ENCODE measurements around the gene ATP2A3. TPM values are rescaled to one million over a fixed set of nuclear protein-coding genes. Genes with fewer than 3 reads are reported as not detected.

ATP2A3 gene
- total and polyA plus RNA-seq, 7 donors = 3.6 to 158 (median 12.7) TPM

DNA sequence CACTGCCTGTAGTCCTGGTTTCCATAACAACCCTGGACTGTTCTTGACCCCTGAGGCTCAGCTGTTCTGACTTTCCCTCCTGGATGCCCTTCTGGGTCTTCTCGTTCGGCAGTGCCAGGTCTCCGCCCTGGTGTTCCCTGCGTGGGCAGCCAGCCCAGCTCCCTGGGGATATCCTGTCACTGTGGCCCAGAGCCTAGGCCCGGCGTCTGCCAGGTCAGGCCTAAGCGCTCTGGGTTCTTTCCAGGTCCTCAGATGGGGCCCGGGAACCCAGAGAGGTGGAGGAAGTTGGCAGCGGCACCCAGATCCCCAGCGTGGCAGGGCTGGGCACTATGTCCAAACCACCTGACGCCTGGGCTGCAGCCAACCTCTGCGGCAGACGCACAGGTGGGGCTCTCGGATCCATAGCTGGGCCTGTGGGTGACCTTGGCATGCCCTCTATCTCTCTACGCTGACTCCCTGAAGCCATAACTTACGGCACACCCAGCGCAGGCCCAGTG is 12.5 kb upstream of the ATP2A3 start:
- Histone ChIP-seq H3K27me3 (no peaks in the 10 kb centered on the region), H3K4me3 (no peak overlapping the region), H3K4me1 (peaks cover 0 to 12% (median 8%) of the 10 kb centered on the region in 4 donors), H3K27ac (peak overlapping the region in 2 of 4 donors; percentile 39 to 55), H3K9me3 (peaks cover 0 to 8% (median 2%) of the 10 kb centered on the region in 4 donors), H3K36me3 (no peaks in the 10 kb centered on the region)
- intact Hi-C loops (cut with DNase I) = no loop called here
- WGBS, 2 donors = 16 to 60% methylated on average over 17 of the region's 17 CpGs
- DNase-seq = no peak
- peak in 2 of 4 donors; percentile 20 to 35 for TF ChIP-seq POLR2AphosphoS5 (IDR thresholded peaks at IDR 0.05)
- TF ChIP-seq, protein P1, sequence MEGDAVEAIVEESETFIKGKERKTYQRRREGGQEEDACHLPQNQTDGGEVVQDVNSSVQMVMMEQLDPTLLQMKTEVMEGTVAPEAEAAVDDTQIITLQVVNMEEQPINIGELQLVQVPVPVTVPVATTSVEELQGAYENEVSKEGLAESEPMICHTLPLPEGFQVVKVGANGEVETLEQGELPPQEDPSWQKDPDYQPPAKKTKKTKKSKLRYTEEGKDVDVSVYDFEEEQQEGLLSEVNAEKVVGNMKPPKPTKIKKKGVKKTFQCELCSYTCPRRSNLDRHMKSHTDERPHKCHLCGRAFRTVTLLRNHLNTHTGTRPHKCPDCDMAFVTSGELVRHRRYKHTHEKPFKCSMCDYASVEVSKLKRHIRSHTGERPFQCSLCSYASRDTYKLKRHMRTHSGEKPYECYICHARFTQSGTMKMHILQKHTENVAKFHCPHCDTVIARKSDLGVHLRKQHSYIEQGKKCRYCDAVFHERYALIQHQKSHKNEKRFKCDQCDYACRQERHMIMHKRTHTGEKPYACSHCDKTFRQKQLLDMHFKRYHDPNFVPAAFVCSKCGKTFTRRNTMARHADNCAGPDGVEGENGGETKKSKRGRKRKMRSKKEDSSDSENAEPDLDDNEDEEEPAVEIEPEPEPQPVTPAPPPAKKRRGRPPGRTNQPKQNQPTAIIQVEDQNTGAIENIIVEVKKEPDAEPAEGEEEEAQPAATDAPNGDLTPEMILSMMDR (IDR thresholded peaks at IDR 0.05) = no peak
- no peak for TF ChIP-seq EP300 (IDR thresholded peaks at IDR 0.05)
- TF ChIP-seq POLR2A (IDR thresholded peaks at IDR 0.05) = peak in 1 of 2 donors; percentile 11

DNA sequence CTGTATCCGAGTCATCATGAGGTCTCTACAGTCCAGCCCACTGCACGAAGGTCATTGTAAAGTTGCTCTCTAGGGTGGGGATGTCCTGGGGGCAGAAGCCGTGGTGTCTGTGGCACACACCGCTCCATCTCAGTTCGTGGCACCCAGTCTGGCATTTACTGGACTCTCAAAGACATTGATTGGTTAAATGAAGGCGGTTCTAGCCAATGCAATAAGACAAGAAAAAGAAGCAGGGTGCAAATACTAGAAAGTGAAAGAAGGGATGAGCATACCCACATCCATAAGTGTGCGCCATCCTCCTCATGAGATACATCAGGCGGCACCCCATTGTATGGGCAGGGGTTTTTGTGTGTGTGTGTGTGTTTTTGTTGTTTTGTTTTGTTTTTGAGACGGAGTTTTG is 10.7 kb upstream of the ATP2A3 start:
- WGBS, 2 donors = 98 to 99% methylated on average over 9 of the region's 9 CpGs
- intact Hi-C loops (cut with DNase I) = no loop called here
- Histone ChIP-seq H3K4me1 (peaks cover 0 to 12% (median 8%) of the 10 kb centered on the region in 4 donors), H3K36me3 (no peaks in the 10 kb centered on the region), H3K9me3 (peaks cover 0 to 8% (median 2%) of the 10 kb centered on the region in 4 donors), H3K4me3 (no peak overlapping the region), H3K27ac (no peak overlapping the region), H3K27me3 (no peaks in the 10 kb centered on the region)
- TF ChIP-seq POLR2AphosphoS5 (IDR thresholded peaks at IDR 0.05) = no peak
- no peak for TF ChIP-seq EP300 (IDR thresholded peaks at IDR 0.05)
- TF ChIP-seq, protein P1 (IDR thresholded peaks at IDR 0.05) = no peak
- DNase-seq = no peak

- Histone ChIP-seq H3K27ac (no peak overlapping the region), H3K4me3 (no peak overlapping the region), H3K36me3 (no peaks in the 10 kb centered on the region), H3K4me1 (peaks cover 0 to 12% (median 8%) of the 10 kb centered on the region in 4 donors), H3K27me3 (no peaks in the 10 kb centered on the region), H3K9me3 (peaks cover 0 to 8% (median 2%) of the 10 kb centered on the region in 4 donors)
- 70 to 86% methylated on average over 15 of the region's 15 CpGs for WGBS, 2 donors
- intact Hi-C loops (cut with DNase I) = no loop called here
- no peak for DNase-seq
- TF ChIP-seq POLR2A (IDR thresholded peaks at IDR 0.05) (no peak), POLR2AphosphoS5 (IDR thresholded peaks at IDR 0.05) (no peak), EP300 (IDR thresholded peaks at IDR 0.05) (no peak)
- TF ChIP-seq, protein P1 (IDR thresholded peaks at IDR 0.05) = no peak
Observed at GRCh38 chr17:3974138-3974687, 10.0 kb upstream of the ATP2A3 start.

DNA sequence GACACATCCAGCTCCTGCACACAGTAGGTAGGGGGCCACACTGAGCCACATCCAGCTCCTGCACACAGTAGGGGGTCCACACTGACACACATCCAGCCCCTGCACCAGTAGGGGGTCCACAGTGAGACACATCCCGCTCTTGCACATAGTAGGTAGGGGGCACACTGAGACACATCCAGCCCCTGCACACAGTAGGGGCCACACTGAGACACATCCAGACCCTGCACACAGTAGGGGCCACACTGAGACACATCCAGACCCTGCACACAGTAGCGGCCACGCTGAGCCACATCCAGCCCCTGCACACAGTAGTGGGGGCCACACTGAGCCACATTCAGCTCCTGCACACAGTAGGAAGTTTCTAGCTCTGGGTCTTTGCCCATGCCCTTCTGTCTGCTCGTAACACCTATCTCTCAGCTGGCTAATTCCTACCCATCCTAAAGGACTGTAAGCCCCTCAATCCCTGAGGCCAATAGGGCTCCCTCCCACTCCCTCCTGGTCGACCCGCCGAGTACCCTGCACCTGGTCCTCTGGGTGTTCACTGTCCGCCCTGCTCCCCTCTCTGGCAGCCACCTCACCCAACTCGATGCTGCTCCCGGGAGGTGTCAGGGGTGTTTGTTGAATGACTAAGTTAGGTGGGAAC is 9.4 kb upstream of the ATP2A3 start:
- intact Hi-C loops (cut with DNase I) = no loop called here
- Histone ChIP-seq H3K4me3 (no peak overlapping the region), H3K27me3 (no peaks in the 10 kb centered on the region), H3K4me1 (peaks cover 0 to 12% (median 8%) of the 10 kb centered on the region in 4 donors), H3K9me3 (peaks cover 0 to 8% (median 2%) of the 10 kb centered on the region in 4 donors), H3K27ac (no peak overlapping the region), H3K36me3 (no peaks in the 10 kb centered on the region)
- 75 to 83% methylated on average over 10 of the region's 10 CpGs for WGBS, 2 donors
- TF ChIP-seq POLR2AphosphoS5 (IDR thresholded peaks at IDR 0.05) = no peak
- no peak for TF ChIP-seq EP300 (IDR thresholded peaks at IDR 0.05)
- TF ChIP-seq, protein P1 (IDR thresholded peaks at IDR 0.05) = no peak
- no peak for DNase-seq
